ENCODE results near the gene ANP32B. TPM values are rescaled to one million over a fixed set of nuclear protein-coding genes. Genes with fewer than 3 reads are reported as not detected.
A peak's percentile ranks its signal among the peaks of the same experiment; 100 is the strongest.

ANP32B gene
- total RNA-seq, 2 experiments from 2014 or later, result 412 to 414 TPM

DNA sequence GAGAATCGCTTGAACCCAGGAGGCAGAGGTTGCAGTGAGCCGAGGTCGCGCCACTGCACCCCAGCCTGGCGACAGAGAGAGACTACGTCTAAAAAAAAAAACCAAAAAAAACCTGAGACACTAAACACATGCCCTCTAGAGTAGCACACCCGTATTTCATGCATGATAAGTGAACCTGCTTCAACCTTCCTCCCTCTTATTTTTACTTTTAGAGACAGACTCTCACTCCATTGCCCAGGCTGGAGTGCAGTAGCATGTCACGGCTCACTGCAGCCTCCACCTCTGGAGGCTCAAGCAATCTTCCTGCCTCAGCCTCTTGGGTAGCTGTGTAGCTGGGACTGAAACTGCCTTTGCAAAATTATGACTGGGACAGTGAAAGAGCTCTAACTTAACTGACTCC is 55.8 kb downstream of the ANP32B start:
- Mint-ChIP-seq H3K9me3 (no peaks in the 10 kb centered on the region), H3K4me3 (no peak overlapping the region), H3K36me3 (ENCODE audit: low read depth) (no peaks in the 10 kb centered on the region), H3K27me3 (ENCODE audit: low read depth) (no peaks in the 10 kb centered on the region), H3K4me1 (ENCODE audit: low read depth) (peaks cover 6% of the 10 kb centered on the region), H3K27ac (no peak overlapping the region)
- CTCF ChIA-PET, result interaction anchor here (2.3 kb wide), 1 partner anchor 116 kb away, joined by 12 read pairs; the partner anchor contains the start of gene TRMO
- intact Hi-C loops (cut with micrococcal nuclease), result no loop called here
- no peak for DNase-seq

DNA sequence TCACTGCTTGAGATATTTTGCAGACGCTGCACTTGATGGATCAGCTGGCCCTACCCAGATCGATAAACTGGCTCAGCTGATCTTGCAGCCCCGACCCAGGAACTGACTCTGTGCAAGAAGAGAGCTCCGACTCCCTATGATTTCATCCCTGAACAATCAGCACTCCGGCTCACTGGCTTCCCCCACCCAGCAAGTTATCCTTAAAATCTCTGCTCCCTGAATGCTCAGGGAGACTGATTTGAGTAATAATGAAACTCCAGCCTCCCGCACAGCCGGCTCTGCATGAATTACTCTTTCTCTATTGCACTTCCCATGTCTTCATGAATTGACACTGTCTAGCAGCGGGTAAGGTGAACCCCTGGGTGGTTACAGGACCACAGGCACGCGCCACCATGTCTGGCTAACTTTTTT is 56.5 kb downstream of the ANP32B start:
- Mint-ChIP-seq H3K4me1 (ENCODE audit: low read depth) (peaks cover 3% of the 10 kb centered on the region), H3K27ac (no peak overlapping the region), H3K36me3 (ENCODE audit: low read depth) (no peaks in the 10 kb centered on the region), H3K4me3 (no peak overlapping the region), H3K9me3 (no peaks in the 10 kb centered on the region), H3K27me3 (ENCODE audit: low read depth) (no peaks in the 10 kb centered on the region)
- intact Hi-C loops (cut with micrococcal nuclease), result no loop called here
- CTCF ChIA-PET, result interaction anchor here (2.3 kb wide), 1 partner anchor 117 kb away, joined by 12 read pairs; the partner anchor contains the start of gene TRMO
- DNase-seq, result no peak

DNA sequence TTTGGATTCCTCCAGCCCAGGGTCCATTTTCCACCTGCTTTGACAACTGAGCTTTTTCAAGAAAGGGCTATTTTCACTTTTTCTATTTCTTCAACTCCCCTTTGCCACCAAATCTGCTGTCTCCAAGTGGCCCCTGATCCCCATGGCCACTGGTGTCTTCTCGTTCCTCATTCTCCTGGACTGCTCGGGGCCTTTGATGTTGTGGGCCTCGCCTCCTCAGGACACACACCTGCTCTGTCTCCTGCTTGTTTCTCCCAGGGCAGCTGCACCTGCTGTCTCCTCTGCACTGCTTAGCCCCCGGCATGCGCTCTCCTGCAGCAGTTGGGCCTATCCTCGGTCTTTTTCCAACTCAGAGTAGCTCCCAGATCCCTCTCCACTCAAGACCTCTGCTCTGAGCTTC is 57.1 kb downstream of the ANP32B start:
- Mint-ChIP-seq H3K4me1 (ENCODE audit: low read depth) (peaks cover 4% of the 10 kb centered on the region), H3K27me3 (ENCODE audit: low read depth) (no peaks in the 10 kb centered on the region), H3K9me3 (no peaks in the 10 kb centered on the region), H3K4me3 (no peak overlapping the region), H3K36me3 (ENCODE audit: low read depth) (no peaks in the 10 kb centered on the region), H3K27ac (no peak overlapping the region)
- CTCF ChIA-PET, result interaction anchor here (1.0 to 2.3 kb wide), 2 partner anchors 13 to 117 kb away, joined by 4 to 12 read pairs; partner anchors contain the start of gene TRMO
- intact Hi-C loops (cut with micrococcal nuclease), result no loop called here
- no peak for DNase-seq

DNA sequence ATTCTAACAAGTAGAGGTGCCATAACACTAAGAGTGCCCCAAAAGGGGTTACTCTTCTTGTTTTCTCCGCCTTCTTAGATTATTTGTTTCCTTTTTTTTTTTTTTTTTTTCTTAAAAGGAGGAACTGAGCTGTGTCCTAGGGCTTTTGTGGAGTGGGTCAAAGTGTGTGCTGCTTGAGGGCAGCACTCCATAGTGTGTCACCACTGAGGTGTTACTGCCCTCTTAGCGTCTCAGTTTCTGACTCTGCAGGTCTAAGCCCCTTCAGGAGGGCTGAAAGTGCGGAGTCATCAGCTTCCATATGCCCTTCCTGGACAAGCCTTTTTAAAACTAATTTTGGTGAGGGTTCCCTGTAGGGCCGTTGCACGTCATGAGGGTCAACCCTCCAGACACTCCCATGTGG is 60.8 kb downstream of the ANP32B start:
- CTCF ChIA-PET, result interaction anchor here (0.6 to 4.3 kb wide), 5 partner anchors 9 to 120 kb away, joined by 3 to 39 read pairs (median 13); no protein-coding TSS in a partner anchor
- no peaks in the 10 kb centered on the region for H3K9me3 Mint-ChIP-seq
- intact Hi-C loops (cut with micrococcal nuclease), result no loop called here
- no peaks in the 10 kb centered on the region for H3K27me3 Mint-ChIP-seq (ENCODE audit: low read depth)
- H3K4me3 Mint-ChIP-seq, result no peak overlapping the region
- no peak overlapping the region for H3K27ac Mint-ChIP-seq
- peaks cover 22% of the 10 kb centered on the region for H3K36me3 Mint-ChIP-seq (ENCODE audit: low read depth)
- no peak for DNase-seq
- H3K4me1 Mint-ChIP-seq (ENCODE audit: low read depth), result peaks cover 34% of the 10 kb centered on the region

DNA sequence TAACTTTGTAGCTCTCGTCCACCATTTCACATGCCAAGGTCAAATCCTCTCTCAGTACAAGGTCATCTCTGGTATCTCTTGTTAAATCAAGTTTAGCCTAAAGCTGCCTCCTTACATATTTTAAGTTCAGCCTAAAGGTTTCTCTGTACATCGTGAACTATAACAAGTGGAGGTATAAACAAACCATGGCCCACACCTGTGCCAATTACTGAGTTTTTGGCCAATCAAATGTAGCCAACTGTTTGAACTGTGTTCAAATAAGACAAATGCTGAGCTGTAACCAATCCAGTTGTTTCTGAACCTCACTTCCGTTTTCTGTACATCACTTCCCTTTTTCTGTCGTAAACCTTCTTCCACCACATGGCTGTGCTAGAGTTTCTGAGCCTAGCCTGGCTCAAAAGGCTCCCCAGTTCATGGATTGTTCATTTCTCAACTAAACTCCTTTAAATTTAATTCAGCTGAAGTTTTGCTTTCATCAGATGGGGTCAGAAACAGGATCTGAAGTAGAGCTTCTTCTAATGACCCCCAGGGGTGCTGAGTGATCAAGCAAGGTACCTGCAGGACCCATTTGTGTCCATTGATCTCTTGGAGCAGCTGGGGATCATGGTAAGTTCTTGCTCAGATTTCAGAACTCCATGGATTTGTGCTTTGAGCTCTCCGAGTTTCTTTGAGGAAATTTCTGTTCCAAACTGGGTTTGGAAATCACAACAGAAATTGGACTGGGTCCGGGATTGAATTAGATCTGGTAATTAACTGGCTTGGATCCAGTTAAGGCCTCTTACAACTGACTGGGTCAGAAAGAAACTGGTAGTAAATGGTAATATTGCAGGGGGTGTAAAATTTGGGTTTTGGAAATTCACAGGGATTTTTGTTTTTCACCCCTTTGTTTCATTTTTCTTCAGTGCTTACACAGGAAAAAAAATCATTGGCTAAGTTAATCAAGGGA is 62.4 kb downstream of the ANP32B start:
- peak overlapping the region; percentile 90 for H3K27ac Mint-ChIP-seq

DNA sequence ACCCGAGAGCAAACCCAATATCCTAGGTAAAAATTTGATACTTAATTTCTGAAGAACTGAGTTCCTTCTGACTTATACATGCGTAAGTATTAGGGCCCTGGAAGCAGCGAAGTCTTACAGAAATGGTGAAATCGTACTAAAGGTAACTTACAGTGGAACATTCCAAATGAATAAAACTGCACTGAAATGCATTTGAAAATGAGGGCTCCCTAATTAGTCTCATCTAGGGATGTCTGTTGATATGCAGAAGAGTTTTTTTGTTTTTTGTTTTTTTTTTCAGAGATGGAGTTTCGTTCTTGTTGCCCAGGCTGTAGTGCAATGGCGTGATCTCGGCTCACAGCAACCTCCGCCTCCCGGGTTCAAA is 63.0 kb downstream of the ANP32B start:
- no peak for DNase-seq
- Mint-ChIP-seq H3K4me3 (peak overlapping the region; percentile 84), H3K4me1 (ENCODE audit: low read depth) (peaks cover 42% of the 10 kb centered on the region), H3K27ac (peak overlapping the region; percentile 90), H3K27me3 (ENCODE audit: low read depth) (no peaks in the 10 kb centered on the region), H3K9me3 (no peaks in the 10 kb centered on the region), H3K36me3 (ENCODE audit: low read depth) (peaks cover 26% of the 10 kb centered on the region)
- intact Hi-C loops (cut with micrococcal nuclease), result no loop called here
- CTCF ChIA-PET, result interaction anchor here (1.0 to 4.3 kb wide), 7 partner anchors 8 to 123 kb away, joined by 3 to 39 read pairs (median 13); partner anchors contain the start of gene NANS

More for the DNA sequence above, 62.4 kb downstream of the ANP32B start:
- Mint-ChIP-seq H3K27me3 (ENCODE audit: low read depth) (no peaks in the 10 kb centered on the region), H3K4me1 (ENCODE audit: low read depth) (peaks cover 42% of the 10 kb centered on the region), H3K36me3 (ENCODE audit: low read depth) (peaks cover 26% of the 10 kb centered on the region), H3K9me3 (no peaks in the 10 kb centered on the region), H3K4me3 (peak overlapping the region; percentile 84)
- peak; percentile 58 for DNase-seq
- intact Hi-C loops (cut with micrococcal nuclease), result loop anchor here (1.0 kb wide), 3 partner anchors 11 to 122 kb away; partner anchors contain the start of gene NANS
- CTCF ChIA-PET, result interaction anchor here (0.8 to 4.3 kb wide), 9 partner anchors 9 to 157 kb away, joined by 3 to 39 read pairs (median 5); partner anchors contain the start of gene ANP32B

DNA sequence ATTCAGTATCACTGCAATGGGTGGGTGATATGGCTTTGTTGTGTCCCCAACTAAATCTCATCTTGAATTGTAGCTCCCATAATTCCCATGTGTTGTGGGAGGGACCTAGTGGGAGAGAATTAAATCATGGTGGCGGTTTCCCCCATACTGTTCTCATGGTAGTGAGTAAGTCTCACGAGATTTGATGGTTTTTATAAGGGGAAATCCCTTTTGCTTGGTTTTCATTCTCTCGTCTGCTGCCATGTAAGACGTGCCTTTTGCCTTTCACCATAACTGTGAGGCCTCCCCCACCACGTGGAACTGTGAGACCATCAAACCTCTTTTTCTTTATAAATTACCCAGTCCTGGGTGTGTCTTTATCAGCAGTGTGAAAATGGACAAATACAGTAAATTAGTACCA is 63.9 kb downstream of the ANP32B start:
- DNase-seq, result no peak
- H3K27ac Mint-ChIP-seq, result peak overlapping the region; percentile 56
- intact Hi-C loops (cut with micrococcal nuclease), result no loop called here
- H3K27me3 Mint-ChIP-seq (ENCODE audit: low read depth), result no peaks in the 10 kb centered on the region
- CTCF ChIA-PET, result interaction anchor here (0.9 to 3.5 kb wide), 5 partner anchors 9 to 123 kb away, joined by 3 to 22 read pairs (median 5); partner anchors contain the start of gene NANS
- peaks cover 42% of the 10 kb centered on the region for H3K4me1 Mint-ChIP-seq (ENCODE audit: low read depth)
- peaks cover 26% of the 10 kb centered on the region for H3K36me3 Mint-ChIP-seq (ENCODE audit: low read depth)
- no peaks in the 10 kb centered on the region for H3K9me3 Mint-ChIP-seq
- H3K4me3 Mint-ChIP-seq, result peak overlapping the region; percentile 84

DNA sequence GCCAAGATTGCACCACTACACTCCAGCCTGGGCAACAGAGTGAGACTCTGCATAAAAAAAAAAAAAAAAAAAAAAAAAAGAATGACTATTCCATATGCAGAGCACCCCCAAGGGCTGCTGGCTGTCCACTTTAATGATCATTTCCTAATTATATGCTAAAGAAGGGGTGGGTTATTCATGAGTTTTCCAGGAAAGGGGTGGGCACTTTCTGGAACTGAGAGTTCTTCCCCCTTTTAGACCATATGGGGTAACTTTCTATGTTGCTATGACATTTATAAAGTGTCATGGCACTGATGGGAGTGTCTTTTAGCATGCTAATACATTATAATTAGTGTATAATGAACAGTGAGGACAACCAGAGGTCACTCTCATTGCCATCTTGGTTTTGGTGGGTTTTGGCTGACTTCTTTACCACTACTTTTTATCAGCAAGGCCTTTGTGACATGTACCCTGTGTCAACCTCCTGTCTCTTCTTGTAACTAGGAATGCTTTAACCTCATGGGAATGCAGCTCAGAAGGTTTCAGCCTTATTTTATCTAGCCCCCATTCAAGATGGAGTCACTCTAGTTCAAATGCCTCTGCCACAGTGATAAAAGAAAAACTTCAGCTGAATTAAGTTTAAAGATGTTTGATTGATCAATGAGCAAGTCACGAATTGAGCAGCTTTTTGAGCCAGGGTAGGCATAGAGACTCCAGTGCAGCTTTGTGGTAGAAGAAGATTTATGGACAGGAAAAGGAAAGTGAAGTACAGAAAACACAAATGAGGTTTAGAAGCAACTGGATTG is 66.3 kb downstream of the ANP32B start:
- Mint-ChIP-seq H3K27me3 (ENCODE audit: low read depth) (no peaks in the 10 kb centered on the region), H3K9me3 (no peaks in the 10 kb centered on the region), H3K4me1 (ENCODE audit: low read depth) (peaks cover 42% of the 10 kb centered on the region), H3K27ac (peak overlapping the region; percentile 3), H3K36me3 (ENCODE audit: low read depth) (peaks cover 31% of the 10 kb centered on the region), H3K4me3 (no peak overlapping the region)
- DNase-seq, result no peak
- CTCF ChIA-PET, result interaction anchor here (1.0 kb wide), 1 partner anchor 207 kb away, joined by 3 read pairs; no protein-coding TSS in a partner anchor
- intact Hi-C loops (cut with micrococcal nuclease), result loop anchor here (10.0 kb wide), 1 partner anchor 245 kb away; no protein-coding TSS in a partner anchor

DNA sequence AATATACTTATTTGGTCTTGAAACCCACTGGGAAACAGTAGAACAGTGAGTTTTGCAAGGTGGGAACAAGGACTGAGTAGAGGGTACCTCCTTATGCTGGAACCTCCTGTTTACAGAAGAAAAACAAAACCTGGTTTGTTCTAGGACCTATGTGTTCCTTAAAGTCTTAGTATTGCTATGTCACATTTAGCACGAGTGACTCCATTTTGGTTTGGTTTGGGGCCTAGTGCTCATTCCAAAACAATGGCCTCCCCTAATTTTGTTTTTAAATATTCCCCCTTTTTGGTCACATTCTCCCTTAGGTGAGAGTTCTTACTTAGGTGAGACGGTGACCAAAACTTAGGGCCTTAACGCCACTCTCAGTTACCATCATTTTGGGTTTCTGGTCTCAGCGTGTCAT is 67.2 kb downstream of the ANP32B start:
- Mint-ChIP-seq H3K4me1 (ENCODE audit: low read depth) (peaks cover 39% of the 10 kb centered on the region), H3K27me3 (ENCODE audit: low read depth) (no peaks in the 10 kb centered on the region), H3K9me3 (no peaks in the 10 kb centered on the region), H3K27ac (no peak overlapping the region), H3K36me3 (ENCODE audit: low read depth) (peaks cover 31% of the 10 kb centered on the region), H3K4me3 (no peak overlapping the region)
- no peak for DNase-seq
- intact Hi-C loops (cut with micrococcal nuclease), result loop anchor here (10.0 kb wide), 1 partner anchor 246 kb away; no protein-coding TSS in a partner anchor
- CTCF ChIA-PET, result interaction anchor here (0.6 to 1.0 kb wide), 2 partner anchors 52 to 206 kb away, joined by 3 to 4 read pairs; no protein-coding TSS in a partner anchor

DNA sequence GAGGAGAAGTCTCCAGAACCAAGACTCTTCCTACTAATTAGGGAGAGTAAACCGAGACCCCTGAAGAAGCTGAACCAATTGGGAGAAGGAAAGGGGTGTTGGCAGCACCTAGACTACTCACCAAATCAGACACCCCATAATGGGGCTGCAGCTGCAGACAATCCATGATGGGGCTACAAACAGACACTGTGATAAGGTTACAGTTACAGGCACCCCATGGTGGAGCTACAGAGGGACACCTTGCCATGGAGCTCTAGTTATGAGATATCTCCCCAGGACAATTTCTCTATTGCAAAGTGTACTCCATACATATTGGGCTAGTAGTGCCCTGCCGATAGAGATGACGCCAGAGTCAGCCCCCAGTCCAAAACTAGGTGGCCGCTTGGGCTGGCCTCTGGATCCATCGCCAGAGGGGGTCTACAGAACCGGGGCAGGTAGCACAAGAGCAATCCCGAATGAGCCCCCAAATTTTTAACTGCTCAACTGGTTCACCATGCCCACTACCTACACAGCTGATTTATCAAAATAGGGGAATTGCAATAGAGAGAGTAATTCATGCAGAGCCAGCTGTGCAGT is 71.3 kb downstream of the ANP32B start:
- Mint-ChIP-seq H3K9me3 (no peaks in the 10 kb centered on the region), H3K4me1 (ENCODE audit: low read depth) (peaks cover 30% of the 10 kb centered on the region)

More for the DNA sequence above, 71.3 kb downstream of the ANP32B start:
- Mint-ChIP-seq H3K27ac (no peak overlapping the region), H3K36me3 (ENCODE audit: low read depth) (peaks cover 10% of the 10 kb centered on the region), H3K27me3 (ENCODE audit: low read depth) (no peaks in the 10 kb centered on the region), H3K4me3 (no peak overlapping the region)
- CTCF ChIA-PET, result interaction anchor here (0.5 to 2.6 kb wide), 4 partner anchors 9 to 133 kb away, joined by 3 to 13 read pairs (median 4); no protein-coding TSS in a partner anchor
- intact Hi-C loops (cut with micrococcal nuclease), result loop anchor here (10.0 kb wide), 1 partner anchor 250 kb away; no protein-coding TSS in a partner anchor
- no peak for DNase-seq
